ENCODE measurements around the gene FUT7.

GRCh38 chr9:137066096-137066861, 34.4 kb upstream of the FUT7 start:
- TF ChIP-seq POLR2A (IDR thresholded peaks at IDR 0.05), result no peak
- TF ChIP-seq, protein P1, sequence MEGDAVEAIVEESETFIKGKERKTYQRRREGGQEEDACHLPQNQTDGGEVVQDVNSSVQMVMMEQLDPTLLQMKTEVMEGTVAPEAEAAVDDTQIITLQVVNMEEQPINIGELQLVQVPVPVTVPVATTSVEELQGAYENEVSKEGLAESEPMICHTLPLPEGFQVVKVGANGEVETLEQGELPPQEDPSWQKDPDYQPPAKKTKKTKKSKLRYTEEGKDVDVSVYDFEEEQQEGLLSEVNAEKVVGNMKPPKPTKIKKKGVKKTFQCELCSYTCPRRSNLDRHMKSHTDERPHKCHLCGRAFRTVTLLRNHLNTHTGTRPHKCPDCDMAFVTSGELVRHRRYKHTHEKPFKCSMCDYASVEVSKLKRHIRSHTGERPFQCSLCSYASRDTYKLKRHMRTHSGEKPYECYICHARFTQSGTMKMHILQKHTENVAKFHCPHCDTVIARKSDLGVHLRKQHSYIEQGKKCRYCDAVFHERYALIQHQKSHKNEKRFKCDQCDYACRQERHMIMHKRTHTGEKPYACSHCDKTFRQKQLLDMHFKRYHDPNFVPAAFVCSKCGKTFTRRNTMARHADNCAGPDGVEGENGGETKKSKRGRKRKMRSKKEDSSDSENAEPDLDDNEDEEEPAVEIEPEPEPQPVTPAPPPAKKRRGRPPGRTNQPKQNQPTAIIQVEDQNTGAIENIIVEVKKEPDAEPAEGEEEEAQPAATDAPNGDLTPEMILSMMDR (IDR thresholded peaks at IDR 0.05), result no peak
